K562 (cell line): Measurements from ENCODE around the gene OR5AN1. TPM values are rescaled to one million over a fixed set of nuclear protein-coding genes. Genes with fewer than 3 reads are reported as not detected.

Experiments used
- ATAC-seq: fragments of 200-7000 bp; cut with Tn5 transposase; 3 replicates; pipeline ENCODE4 v1.9.1; 2020; ENCODE audit warnings: moderate library complexity
- BruUV-seq: library from RNA; stranded (reverse); fragments of 400-500 nt; replicated peaks from 2 replicates; lab custom pipeline; 2021; lab: Mats Ljungman, UMichigan
- CTCF ChIA-PET: fragments of 300-600 bp; formaldehyde crosslinking; extraction: SDS; loops from one replicate; lab custom pipeline; 2021; ENCODE audit warnings: low intra/inter-chr PET ratio; lab: Yijun Ruan, JAX
- POLR2A ChIA-PET: fragments of 300-600, 350-650 bp; sonication (Branson Sonifier 250); formaldehyde crosslinking; extraction: SDS; loops from one replicate; lab custom pipeline; 2021; ENCODE audit warnings: antibody characterized with exemption, inconsistent platforms; lab: Yijun Ruan, JAX
- DNase-seq, 4 experiments: peaks; one replicate each; pipeline versions ENCODE4 v3.0.0 to v3.0.0-alpha.2; 2011 to 2018; ENCODE audit warnings: low spot score in 3 of 4, mixed read lengths in 3 of 4; ENCODE audit errors: extremely low read depth in 1 of 4
- FAIRE-seq: peaks from 2 replicates; lab custom pipeline; 2011; peaks lifted over from hg19 to GRCh38; lab: Jason Lieb, UNC
- H2AFZ ChIP-seq: 2 replicates; pipeline ENCODE4 v1.6.0; 2011; ENCODE audit warnings: low read depth, low read length, control low read depth, inconsistent platforms
- H3K27ac ChIP-seq: fragments of 200-600 bp; 3 replicates; pipeline ENCODE4 v1.8.0; 2011; ENCODE audit warnings: low read depth, mild to moderate bottlenecking, control low read depth, inconsistent platforms, low read length, moderate library complexity, mixed read lengths; ENCODE audit errors: extremely low read depth
- H3K27me3 ChIP-seq, 2 experiments: fragments of 300-600 bp in 1 of 2; 2 replicates in 1 of 2; 3 replicates in 1 of 2; pipeline versions ENCODE4 v1.6.0 to v1.8.0; 2011; ENCODE audit warnings: inconsistent platforms in 2 of 2, low read length in 2 of 2, mild to moderate bottlenecking in 1 of 2, mixed read lengths in 1 of 2, moderate library complexity in 1 of 2; ENCODE audit not compliant: control insufficient read depth in 2 of 2, insufficient read depth in 2 of 2
- H3K36me3 ChIP-seq: fragments of 300-600 bp; 3 replicates; pipeline ENCODE4 v1.8.0; 2011; ENCODE audit warnings: mild to moderate bottlenecking, low read length, inconsistent platforms; ENCODE audit not compliant: control insufficient read depth, insufficient read depth
- H3K4me1 ChIP-seq, 2 experiments: fragments of 200-600 bp in 1 of 2; replicated peaks in 1 of 2; 2 replicates in 1 of 2; 3 replicates in 1 of 2; pipeline versions ENCODE4 v1.5.1 to v1.8.0; 2011; ENCODE audit warnings: inconsistent platforms in 2 of 2, low read length in 2 of 2, mild to moderate bottlenecking in 1 of 2, mixed read lengths in 1 of 2, moderate library complexity in 1 of 2; ENCODE audit not compliant: control insufficient read depth in 2 of 2, insufficient read depth in 2 of 2
- H3K4me2 ChIP-seq: 2 replicates; pipeline ENCODE4 v1.6.1; 2011; ENCODE audit warnings: low read length, control low read depth, inconsistent platforms, mixed read lengths; ENCODE audit not compliant: insufficient read depth
- H3K4me3 ChIP-seq: fragments of 200-600 bp; sonication (generic), shearing (Covaris generic); 2 replicates; pipeline ENCODE4 v1.5.1; 2016; ENCODE audit warnings: control low read depth, inconsistent platforms
- H3K79me2 ChIP-seq: fragments of 200-600 bp; 3 replicates; pipeline ENCODE4 v1.8.0; 2011; ENCODE audit warnings: low read length, inconsistent platforms; ENCODE audit not compliant: control insufficient read depth, insufficient read depth
- H3K9ac ChIP-seq, 2 experiments: 2 replicates each; pipeline versions ENCODE4 v1.6.0 to v1.6.1; 2011; ENCODE audit warnings: low read depth in 2 of 2, low read length in 2 of 2, control low read depth in 1 of 2, inconsistent platforms in 1 of 2, mild to moderate bottlenecking in 1 of 2, mixed read lengths in 1 of 2; ENCODE audit not compliant: insufficient read depth in 1 of 2
- H3K9me1 ChIP-seq: one replicate; pipeline ENCODE4 v1.6.0; 2011; ENCODE audit warnings: inconsistent platforms, mild to moderate bottlenecking, low read length, moderate library complexity; ENCODE audit not compliant: control insufficient read depth, insufficient read depth
- H3K9me3 ChIP-seq: replicated peaks from 2 replicates; pipeline ENCODE4 v1.5.1; 2011; ENCODE audit warnings: low read depth, low read length, inconsistent platforms; ENCODE audit not compliant: control insufficient read depth, insufficient read depth
- H4K20me1 ChIP-seq: replicated peaks from 2 replicates; pipeline ENCODE4 v1.6.1; 2011; ENCODE audit warnings: low read length, inconsistent platforms, mixed read lengths; ENCODE audit not compliant: control insufficient read depth, insufficient read depth
- ATF4 ChIP-seq: fragments of 450-650 bp; formaldehyde crosslinking; IDR thresholded peaks from 2 replicates; pipeline ENCODE4 v1.4.0; 2022; ENCODE audit warnings: mild to moderate bottlenecking, moderate library complexity
- CREBBP ChIP-seq: IDR thresholded peaks from one replicate; pipeline ENCODE4 v1.6.1; 2012; ENCODE audit warnings: low read depth, mild to moderate bottlenecking, control low read depth, inconsistent platforms, low read length
- ESRRA ChIP-seq: fragments of 450-650 bp; IDR thresholded peaks from 2 replicates; pipeline ENCODE4 v1.6.1; 2014; ENCODE audit warnings: low read depth, mild to moderate bottlenecking, moderate library complexity, borderline replicate concordance
- ETS1 ChIP-seq: conservative IDR thresholded peaks from 2 replicates; pipeline ENCODE4 v1.6.1; 2011; ENCODE audit warnings: low read depth, mild to moderate bottlenecking, low read length; ENCODE audit not compliant: control insufficient read depth
- NR2C2 ChIP-seq, 2 experiments: fragments of 200-800 bp in 1 of 2; sonication (Bioruptor generic) in 1 of 2; sonication (generic) in 1 of 2; formaldehyde crosslinking in 1 of 2; IDR thresholded peaks; 2 replicates each; pipeline versions ENCODE4 v1.6.1 to v1.8.0; 2016 to 2022; ENCODE audit warnings: mild to moderate bottlenecking in 1 of 2, missing compliant biosample characterization in 1 of 2, missing genetic modification characterization in 1 of 2, missing genetic modification reagents in 1 of 2
- NUFIP1 ChIP-seq: fragments of 450-650 bp; IDR thresholded peaks from 2 replicates; pipeline ENCODE4 v1.6.1; 2018; ENCODE audit not compliant: partially characterized antibody
- RBFOX2 ChIP-seq: fragments of 200-400 bp; formaldehyde crosslinking; IDR thresholded peaks from 2 replicates; pipeline ENCODE4 v1.6.1; 2017; ENCODE audit warnings: low read depth, mild to moderate bottlenecking, low read length, moderate library complexity
- RBM25 ChIP-seq: fragments of 200-400 bp; formaldehyde crosslinking; IDR thresholded peaks from 2 replicates; pipeline ENCODE4 v1.6.1; 2018; ENCODE audit warnings: low read length, low read depth, moderate library complexity; ENCODE audit not compliant: severe bottlenecking
- ZBTB40 ChIP-seq, 2 experiments: fragments of 450-650 bp in 1 of 2; sonication (generic) in 1 of 2; formaldehyde crosslinking in 1 of 2; IDR thresholded peaks; 2 replicates each; pipeline versions ENCODE4 v1.7.1 to v1.9.0; 2016 to 2022; ENCODE audit warnings: inconsistent platforms in 1 of 2, mild to moderate bottlenecking in 1 of 2, missing genetic modification reagents in 1 of 2
- in situ Hi-C: fragments of 300-500 bp; cut with MboI; formaldehyde crosslinking; loops from 4 replicates; pipeline ENCODE4 v1.15.0; 2018; ENCODE audit warnings: inconsistent platforms, mixed read lengths
- intact Hi-C: fragments of 100-400 bp; cut with micrococcal nuclease; formaldehyde crosslinking; loops from 2 replicates; pipeline ENCODE4 v1.14.2; 2022
- polyA plus RNA-seq, 8 experiments: library from polyadenylated mRNA; depleted of rRNA in 4 of 8; stranded (reverse) in 5 of 8; unstranded in 3 of 8; fragments of >200 nt; fragmentation: Nextera tagmentation in 2 of 8; fragmentation: Illumina TruSeq in 1 of 8; extraction: Ambion mirVana in 2 of 8; extraction: Trizol in 1 of 8; gene quantifications; 2 replicates each; pipeline versions ENCODE4 v1.2.1 to v1.2.3, GENCODE V29; 2011 to 2014; ENCODE audit warnings: inconsistent platforms in 1 of 8, missing spikeins in 1 of 8
- total RNA-seq, 7 experiments: library from RNA; depleted of rRNA in 6 of 7; stranded (reverse); fragments of >200 nt in 6 of 7; fragmentation: Illumina TruSeq in 2 of 7; extraction: Trizol in 2 of 7; gene quantifications; 2 replicates each; pipeline versions ENCODE4 v1.2.1 to v1.2.3, GENCODE V29; 2011 to 2021; ENCODE audit warnings: low replicate concordance in 1 of 7

Gene OR5AN1
- total and polyA plus RNA-seq, 9 of the 15 experiments (the other 6 are each of a cell fraction or from before 2014, with no cell fraction given), result not detected

GRCh38 chr11:59358020-59358419 is 675 bp upstream of the OR5AN1 start:
- CTCF ChIA-PET, result no interaction called here
- no peaks in the 10 kb centered on the region for H3K36me3 ChIP-seq
- in situ Hi-C loops, result no loop called here
- no peak for TF ChIP-seq ETS1
- TF ChIP-seq NUFIP1, result no peak
- no peak for TF ChIP-seq ZBTB40 (IDR thresholded peaks at IDR 0.05)
- TF ChIP-seq ZBTB40 (CRISPR knock-in tag; IDR thresholded peaks at IDR 0.05), result no peak
- no peak for TF ChIP-seq NR2C2 (CRISPR knock-in tag; IDR thresholded peaks at IDR 0.05)
- no peak for TF ChIP-seq NR2C2 (tag; IDR thresholded peaks at IDR 0.05)
- no peak for TF ChIP-seq RBFOX2
- peak; percentile 78 for TF ChIP-seq ESRRA
- TF ChIP-seq RBM25, result peak; percentile 68
- TF ChIP-seq CREBBP, result peak; percentile 37
- no peak for TF ChIP-seq ATF4 (CRISPR knock-in tag)
- TF ChIP-seq, all 486 proteins: peak for 3
- Histone ChIP-seq H3K4me3 (no peak overlapping the region), H3K9me1 (peaks cover 2% of the 10 kb centered on the region), H3K27me3 (no peaks in the 10 kb centered on the region), H2AFZ (no peak overlapping the region), H3K4me2 (no peak overlapping the region), H3K79me2 (no peaks in the 10 kb centered on the region), H3K27ac (no peak overlapping the region), H3K4me1 (no peaks in the 10 kb centered on the region), H3K9ac (no peak overlapping the region), H3K9me3 (no peaks in the 10 kb centered on the region), H4K20me1 (no peaks in the 10 kb centered on the region)
- ATAC-seq (no peak), DNase-seq (no peak), FAIRE-seq (no peak)
- intact Hi-C loops, result no loop called here
- no TSS peak for BruUV-seq
- POLR2A ChIA-PET, result no interaction called here
